ENCODE measurements around the gene TRPM5.

TRPM5 gene

DNA sequence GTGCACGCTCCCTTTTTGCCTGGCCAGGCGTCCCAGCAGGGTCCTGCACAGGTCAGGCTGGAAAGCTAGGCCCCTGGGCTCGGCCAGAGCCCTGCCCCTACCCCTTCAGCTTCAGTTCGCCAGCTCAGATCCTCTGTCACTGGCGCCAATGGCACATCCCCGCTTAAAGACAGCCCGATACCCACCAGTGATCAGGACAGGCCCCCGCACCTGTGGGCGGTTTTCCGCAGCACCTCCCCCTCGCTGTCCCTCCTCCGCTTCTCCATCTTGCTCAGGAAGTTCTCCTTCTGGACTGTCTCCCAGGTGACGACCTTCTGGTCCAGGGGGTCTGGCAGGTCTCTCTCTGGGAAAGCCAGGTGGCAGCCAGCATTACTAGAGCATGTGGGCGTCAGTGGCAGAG lies 37.9 kb downstream of the TRPM5 start:
- ChIA-PET CTCF (interaction anchor here (1.2 to 1.4 kb wide), 2 partner anchors 20 to 102 kb away, joined by 3 read pairs; no protein-coding TSS in a partner anchor), POLR2A (no interaction called here)
- DNase-seq (ENCODE audit: extremely low spot score) = no peak
- TF ChIP-seq, protein P1, sequence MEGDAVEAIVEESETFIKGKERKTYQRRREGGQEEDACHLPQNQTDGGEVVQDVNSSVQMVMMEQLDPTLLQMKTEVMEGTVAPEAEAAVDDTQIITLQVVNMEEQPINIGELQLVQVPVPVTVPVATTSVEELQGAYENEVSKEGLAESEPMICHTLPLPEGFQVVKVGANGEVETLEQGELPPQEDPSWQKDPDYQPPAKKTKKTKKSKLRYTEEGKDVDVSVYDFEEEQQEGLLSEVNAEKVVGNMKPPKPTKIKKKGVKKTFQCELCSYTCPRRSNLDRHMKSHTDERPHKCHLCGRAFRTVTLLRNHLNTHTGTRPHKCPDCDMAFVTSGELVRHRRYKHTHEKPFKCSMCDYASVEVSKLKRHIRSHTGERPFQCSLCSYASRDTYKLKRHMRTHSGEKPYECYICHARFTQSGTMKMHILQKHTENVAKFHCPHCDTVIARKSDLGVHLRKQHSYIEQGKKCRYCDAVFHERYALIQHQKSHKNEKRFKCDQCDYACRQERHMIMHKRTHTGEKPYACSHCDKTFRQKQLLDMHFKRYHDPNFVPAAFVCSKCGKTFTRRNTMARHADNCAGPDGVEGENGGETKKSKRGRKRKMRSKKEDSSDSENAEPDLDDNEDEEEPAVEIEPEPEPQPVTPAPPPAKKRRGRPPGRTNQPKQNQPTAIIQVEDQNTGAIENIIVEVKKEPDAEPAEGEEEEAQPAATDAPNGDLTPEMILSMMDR (IDR thresholded peaks at IDR 0.05; ENCODE audit: control extremely low read depth, extremely low read depth, low read depth, missing control alignments) = no peak

DNA sequence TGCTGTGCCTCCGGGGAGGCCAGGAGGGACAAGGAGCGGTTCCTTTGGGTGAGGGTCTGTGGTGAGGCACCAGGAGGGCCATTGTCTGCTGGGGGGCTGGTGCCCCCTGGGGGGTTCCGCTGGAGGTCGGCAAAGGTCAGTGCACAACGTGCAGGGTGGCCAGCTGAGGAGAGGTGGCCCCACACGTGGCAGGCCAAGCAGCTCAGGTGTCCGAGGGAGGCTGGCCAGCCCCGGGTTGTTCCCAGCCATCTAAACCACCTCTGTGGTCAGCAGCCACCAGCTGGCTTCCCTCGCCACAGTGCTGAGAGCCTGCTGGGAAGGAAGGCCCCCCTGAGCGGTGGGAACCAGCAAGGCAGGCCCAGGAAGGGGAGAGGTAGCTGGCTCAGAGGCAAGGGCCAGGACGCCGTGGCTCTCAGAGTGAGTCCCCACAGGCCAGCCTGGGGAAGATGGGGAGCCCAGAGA lies 39.5 kb downstream of the TRPM5 start:
- TF ChIP-seq, protein P1 (IDR thresholded peaks at IDR 0.05; ENCODE audit: control extremely low read depth, extremely low read depth, low read depth, missing control alignments) = no peak
- DNase-seq (ENCODE audit: extremely low spot score) = no peak
- ChIA-PET CTCF (interaction anchor here (1.4 to 2.5 kb wide), 2 partner anchors 16 to 18 kb away, joined by 3 to 16 read pairs; no protein-coding TSS in a partner anchor), POLR2A (interaction anchor here (1.0 to 1.1 kb wide), 2 partner anchors 28 to 100 kb away, joined by 3 to 5 read pairs; partner anchors contain the start of gene CD81)

DNA sequence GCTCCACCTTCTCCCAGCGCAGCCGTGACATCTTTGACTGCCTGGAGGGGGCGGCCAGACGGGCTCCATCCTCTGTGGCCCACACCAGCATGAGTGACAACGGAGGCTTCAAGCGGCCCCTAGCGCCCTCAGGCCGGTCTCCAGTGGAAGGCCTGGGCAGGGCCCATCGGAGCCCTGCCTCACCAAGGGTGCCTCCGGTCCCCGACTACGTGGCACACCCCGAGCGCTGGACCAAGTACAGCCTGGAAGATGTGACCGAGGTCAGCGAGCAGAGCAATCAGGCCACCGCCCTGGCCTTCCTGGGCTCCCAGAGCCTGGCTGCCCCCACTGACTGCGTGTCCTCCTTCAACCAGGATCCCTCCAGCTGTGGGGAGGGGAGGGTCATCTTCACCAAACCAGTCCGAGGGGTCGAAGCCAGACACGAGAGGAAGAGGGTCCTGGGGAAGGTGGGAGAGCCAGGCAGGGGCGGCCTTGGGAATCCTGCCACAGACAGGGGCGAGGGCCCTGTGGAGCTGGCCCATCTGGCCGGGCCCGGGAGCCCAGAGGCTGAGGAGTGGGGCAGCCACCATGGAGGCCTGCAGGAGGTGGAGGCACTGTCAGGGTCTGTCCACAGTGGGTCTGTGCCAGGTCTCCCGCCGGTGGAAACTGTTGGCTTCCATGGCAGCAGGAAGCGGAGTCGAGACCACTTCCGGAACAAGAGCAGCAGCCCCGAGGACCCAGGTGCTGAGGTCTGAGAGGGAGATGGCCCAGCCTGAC lies 41.2 kb downstream of the TRPM5 start:
- DNase-seq (ENCODE audit: extremely low spot score) = no peak
- CTCF ChIA-PET = interaction anchor here (1.2 to 2.5 kb wide), 2 partner anchors 17 to 98 kb away, joined by 6 to 16 read pairs; no protein-coding TSS in a partner anchor
- POLR2A ChIA-PET = interaction anchor here (0.6 to 1.0 kb wide), 3 partner anchors 20 to 98 kb away, joined by 3 to 6 read pairs (median 3); partner anchors contain the start of gene CD81
- TF ChIP-seq, protein P1 (IDR thresholded peaks at IDR 0.05; ENCODE audit: control extremely low read depth, extremely low read depth, low read depth, missing control alignments) = no peak

DNA sequence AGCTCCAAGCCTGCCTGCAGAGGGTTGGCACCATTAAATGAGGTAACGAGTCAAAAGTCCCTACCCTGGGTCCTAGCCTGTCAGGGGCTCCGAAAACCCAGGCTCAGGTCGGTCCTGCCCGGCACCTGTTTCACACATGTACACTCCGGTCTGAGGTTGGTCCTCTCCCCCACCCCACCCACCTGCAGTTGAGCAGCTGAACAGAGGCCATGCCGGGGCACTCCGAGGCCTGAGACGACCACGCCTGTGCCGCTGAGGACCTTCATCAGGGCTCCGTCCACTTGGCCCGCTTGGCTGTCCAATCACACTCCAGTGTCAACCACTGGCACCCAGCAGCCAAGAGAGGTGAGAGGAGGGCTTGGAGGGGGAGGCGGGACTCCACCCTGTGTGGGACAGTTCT lies 42.2 kb downstream of the TRPM5 start:
- ChIA-PET POLR2A (interaction anchor here (0.8 to 1.2 kb wide), 2 partner anchors 18 to 24 kb away, joined by 3 to 4 read pairs; no protein-coding TSS in a partner anchor), CTCF (interaction anchor here (3.0 to 3.8 kb wide), 2 partner anchors 18 to 27 kb away, joined by 17 to 18 read pairs; partner anchors contain the start of gene CD81)
- TF ChIP-seq, protein P1 (IDR thresholded peaks at IDR 0.05; ENCODE audit: control extremely low read depth, extremely low read depth, low read depth, missing control alignments) = no peak
- no peak for DNase-seq (ENCODE audit: extremely low spot score)

DNA sequence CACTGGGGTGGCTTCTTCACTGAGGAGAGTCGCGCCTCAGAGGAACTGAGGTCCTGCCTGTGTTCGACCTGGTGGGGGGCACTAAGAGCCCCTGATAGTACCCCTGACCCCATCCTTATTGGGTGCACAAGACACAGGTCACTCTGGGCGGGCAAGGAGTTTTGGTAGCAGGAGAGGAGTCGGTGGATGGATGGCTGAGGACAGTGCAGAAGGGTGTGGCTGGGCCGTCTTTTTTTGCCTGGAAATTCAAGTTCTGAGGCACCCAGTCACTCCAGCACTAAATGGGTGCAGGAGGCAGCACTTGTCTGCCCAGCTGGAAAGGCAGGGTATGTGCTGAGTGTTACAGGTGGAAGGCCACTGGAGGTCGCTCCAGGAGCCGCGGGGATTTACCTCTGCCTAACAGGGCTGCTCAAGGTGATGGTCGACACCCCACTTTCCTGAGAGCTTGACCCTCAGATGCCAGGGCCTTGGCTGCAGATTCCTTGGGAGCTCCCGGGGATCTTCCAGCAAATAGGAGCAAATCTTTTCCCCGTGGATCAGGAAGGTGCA lies 42.8 kb downstream of the TRPM5 start:
- TF ChIP-seq, protein P1 (IDR thresholded peaks at IDR 0.05; ENCODE audit: control extremely low read depth, extremely low read depth, low read depth, missing control alignments) = no peak
- CTCF ChIA-PET = interaction anchor here (1.0 to 3.8 kb wide), 5 partner anchors 9 to 200 kb away, joined by 3 to 20 read pairs (median 17); partner anchors contain the start of gene CD81
- POLR2A ChIA-PET = interaction anchor here (0.8 to 1.2 kb wide), 2 partner anchors 18 to 23 kb away, joined by 3 to 4 read pairs; no protein-coding TSS in a partner anchor
- DNase-seq (ENCODE audit: extremely low spot score) = no peak

DNA sequence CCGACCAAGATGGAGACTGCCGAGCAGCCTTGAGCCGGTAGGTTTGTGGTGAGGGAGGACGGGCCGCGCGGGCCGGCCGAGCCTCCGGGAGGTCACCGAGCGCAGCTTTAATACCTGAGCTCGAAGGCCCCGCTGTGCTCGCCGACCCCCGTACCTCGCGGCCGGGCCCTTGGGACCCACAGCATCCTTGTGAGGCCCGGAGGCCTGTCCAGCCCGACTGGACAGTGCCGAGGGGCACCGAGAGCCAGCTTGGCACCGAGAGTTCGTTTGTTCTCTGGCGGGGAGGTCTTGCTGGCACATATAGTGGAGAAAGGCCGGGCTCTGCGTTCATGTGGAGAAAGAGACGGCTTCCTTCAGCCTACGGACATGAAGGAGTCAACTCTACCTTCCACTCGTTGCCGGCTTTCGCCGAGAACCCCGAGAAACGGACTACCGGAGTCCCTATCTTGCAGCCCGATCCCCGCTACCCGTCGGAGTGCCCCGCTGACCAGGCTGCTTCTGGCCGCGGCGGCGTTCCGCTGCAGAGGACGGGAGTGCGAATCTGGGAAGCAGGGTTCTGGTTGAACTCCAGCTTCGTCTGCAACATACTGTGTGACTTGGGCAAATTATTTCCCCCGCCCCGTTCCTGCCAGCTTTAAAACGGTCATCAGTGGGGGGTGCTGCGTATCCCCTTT lies 43.4 kb downstream of the TRPM5 start:
- ChIA-PET CTCF (interaction anchor here (0.6 to 3.8 kb wide), 18 partner anchors 8 to 588 kb away, joined by 3 to 20 read pairs (median 4); partner anchors contain the start of gene CD81), POLR2A (interaction anchor here (0.6 to 2.0 kb wide), 5 partner anchors 16 to 551 kb away, joined by 3 to 8 read pairs (median 4); no protein-coding TSS in a partner anchor)
- TF ChIP-seq, protein P1 (IDR thresholded peaks at IDR 0.05; ENCODE audit: control extremely low read depth, extremely low read depth, low read depth, missing control alignments) = no peak
- DNase-seq (ENCODE audit: extremely low spot score) = no peak
